Stimulated activated CD8-positive, alpha-beta memory T cell treated with anti-CD3 and anti-CD28 coated beads, Interleukin-12 subunit alpha, Interleukin-12 subunit beta, amount 100 ng/mL, for 4 hours (primary cell): ENCODE data around the gene U2AF2.
"Not testable (repeated sequence)": the region's sequence is repeated elsewhere in the genome, so short reads cannot be mapped to it uniquely, and the experiment has no call there.

Source experiments
- DNase-seq: peaks from one replicate; pipeline ENCODE4 v3.0.0-alpha.2; 2020; ENCODE audit warnings: low read depth

The U2AF2 gene

DNA sequence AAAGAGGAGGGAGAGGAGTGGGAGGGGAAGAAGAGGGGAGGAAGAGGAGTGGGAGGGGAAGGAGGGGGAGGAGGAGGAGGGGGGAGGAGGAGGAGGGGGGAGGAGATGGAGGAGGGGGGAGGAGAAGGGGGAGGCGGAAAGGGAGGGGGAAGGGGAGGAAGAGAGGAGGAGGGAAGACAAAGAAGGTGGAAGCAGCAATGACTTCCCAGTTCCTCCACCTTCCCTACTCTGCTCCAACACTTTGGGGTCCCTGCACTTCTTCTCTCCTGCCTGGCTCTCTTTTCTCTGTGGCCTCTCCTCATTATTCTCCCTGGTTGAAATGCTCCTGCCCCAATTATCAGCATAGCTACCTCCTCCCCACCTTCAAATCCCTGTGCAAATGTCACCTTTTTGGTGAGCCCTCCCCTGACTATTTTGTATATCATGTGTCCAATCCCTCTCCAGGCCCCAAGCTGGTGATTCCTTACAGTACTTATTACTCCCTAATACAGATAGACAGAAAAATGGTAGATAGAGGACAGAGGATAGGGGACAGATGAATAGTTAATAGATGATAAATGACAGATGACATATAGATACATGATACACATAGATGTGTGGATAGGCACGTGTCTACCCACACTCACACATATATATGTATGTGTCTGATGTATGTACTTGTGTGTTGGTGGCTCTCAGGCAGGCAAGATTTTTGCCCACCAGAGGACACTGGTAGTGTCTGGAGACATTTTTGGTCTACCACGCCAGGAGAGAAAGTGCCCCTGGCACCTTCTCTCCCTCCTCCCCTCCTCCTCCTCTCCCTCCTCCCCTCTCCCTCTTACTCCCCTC, 58.2 kb downstream of the U2AF2 start:
- DNase-seq: no peak

DNA sequence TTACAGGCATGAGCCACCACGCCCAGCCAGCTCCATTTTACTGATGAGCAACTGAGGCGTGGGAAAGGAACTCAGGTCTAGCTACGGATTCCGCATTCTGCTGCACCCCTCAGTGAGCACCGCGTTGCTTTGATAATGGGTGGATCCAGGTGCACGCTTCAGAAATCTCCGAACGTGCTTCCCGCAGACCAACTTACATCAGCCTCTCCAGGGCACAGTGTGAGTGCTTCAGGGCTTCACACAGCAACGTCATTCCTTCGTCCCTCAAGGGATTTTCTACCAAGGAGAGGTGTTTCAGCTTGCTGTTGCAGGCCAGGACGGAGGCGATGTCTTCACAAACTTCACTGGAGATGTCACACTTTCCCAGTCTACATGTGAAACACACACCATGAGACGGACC, 61.7 kb downstream of the U2AF2 start:
- no peak for DNase-seq

DNA sequence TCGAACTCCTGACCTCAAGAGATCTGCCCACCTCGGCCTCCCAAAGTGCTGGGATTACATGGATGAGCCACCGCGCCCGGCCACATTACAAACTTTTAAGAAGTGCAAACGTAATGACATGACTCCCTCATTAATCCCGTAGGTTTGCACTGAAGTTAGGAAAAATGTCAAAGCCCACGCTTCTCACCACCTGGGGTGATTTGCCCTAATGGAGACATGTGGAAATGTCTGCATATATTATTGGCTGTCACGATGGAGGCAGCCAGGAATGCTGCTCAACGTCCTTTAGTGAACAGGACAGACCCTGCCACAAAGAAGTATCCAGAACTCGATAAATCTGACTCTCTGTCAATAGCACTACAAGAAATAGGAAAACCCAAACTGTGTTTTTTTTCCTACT, 62.4 kb downstream of the U2AF2 start:
- DNase-seq: no peak

DNA sequence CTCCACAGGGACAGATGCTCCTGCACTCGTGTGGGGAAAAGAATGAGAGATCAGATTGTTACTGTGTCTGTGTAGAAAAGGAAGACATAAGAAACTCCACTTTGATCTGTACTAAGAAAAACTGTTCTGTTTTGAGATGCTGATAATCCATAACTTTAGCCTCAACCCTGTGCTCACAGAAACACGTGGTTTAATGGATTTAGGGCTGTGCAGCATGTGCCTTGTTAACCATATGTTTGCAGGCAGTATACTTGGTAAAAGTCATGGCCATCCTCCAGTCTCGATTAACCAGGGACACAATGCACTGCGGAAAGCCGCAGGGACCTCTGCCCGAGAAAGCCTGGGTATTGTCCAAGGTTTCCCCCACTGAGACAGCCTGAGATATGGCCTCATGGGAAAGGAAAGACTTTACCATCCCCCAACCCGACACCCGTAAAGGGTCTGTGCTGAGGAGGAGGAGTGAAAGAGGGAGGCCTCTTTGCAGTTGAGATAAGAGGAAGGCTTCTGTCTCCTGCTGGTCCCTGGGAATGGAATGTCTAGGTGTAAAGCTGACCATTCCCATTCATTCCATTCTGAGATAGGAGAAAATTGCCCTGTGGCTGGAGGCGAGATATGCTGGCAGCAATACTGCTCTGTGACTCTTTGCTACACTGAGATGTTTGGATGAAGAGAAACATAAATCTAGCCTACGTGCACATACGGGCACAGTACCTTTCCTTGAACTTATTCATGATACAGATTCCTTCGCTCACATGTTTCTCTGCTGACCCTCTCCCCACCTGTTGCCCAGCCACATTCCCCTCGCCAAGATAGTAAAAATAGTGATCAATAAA, 63.3 kb downstream of the U2AF2 start:
- DNase-seq: not testable (repeated sequence)

DNA sequence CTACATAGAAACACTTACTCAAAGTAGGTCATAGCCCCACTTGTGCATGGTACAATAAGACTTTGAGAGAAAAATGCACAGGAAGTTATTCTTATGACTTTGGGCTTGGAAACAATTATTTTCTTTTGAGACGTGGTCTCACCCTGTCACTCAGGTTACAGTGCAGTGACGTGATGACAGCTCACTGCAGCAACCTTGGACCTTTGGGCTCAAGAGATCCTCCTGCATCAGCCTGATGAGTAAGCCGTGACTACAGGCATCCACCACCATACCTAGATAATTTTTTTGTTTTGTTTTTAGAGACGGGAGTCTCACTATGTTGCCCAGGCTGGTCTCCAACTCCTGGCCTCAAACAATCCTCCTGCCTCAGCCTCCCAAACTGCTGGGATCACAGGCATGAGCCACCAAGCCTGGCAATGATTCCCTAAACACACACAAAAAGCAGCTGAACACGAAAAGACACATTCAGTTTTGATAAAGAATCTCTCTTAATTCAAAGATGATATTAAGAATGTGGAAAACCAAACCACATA, 65.4 kb downstream of the U2AF2 start:
- no peak for DNase-seq

DNA sequence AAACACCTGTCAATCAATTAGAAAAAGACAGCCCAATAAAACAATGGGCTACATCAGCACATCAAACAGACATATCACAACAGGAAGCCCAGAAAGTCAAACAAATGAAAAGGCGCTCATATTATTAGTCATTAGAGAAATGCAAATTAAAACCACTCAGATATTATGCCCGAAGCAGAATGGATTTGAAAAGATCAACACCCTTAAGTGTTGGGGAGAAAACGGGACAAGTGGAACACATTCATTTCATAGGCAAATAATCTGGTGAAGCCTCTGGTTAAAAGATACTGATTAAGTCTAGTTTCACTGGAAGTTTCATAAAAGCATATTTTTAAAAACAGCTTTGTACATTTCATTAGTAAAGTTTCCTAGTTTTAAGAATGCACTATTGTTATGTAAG, 66.0 kb downstream of the U2AF2 start:
- no peak for DNase-seq

DNA sequence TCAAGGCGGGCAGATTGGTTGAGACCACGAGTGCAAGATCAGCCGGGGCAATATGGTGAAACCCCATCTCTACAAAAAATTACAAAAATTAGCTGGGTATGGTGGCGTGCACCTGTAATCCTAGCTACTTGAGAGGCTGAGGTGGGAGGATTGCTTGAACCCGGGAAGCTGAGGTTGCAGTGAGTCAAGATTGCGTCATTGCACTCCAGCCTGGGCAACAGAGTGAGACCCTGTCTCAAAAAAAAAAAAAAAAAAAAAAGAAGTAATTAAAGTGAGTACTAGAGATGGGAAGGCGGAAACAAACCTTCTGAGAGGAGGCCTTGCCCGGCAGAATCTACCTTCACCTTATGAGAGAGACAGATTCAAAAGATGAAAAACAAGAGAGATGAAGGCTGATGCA, 68.7 kb downstream of the U2AF2 start:
- no peak for DNase-seq
